GM21381 (cell line): Measurements from ENCODE around the gene MRPS27.
A peak's percentile ranks its signal among the peaks of the same experiment; 100 is the strongest.
"Not testable (repeated sequence)": the region's sequence is repeated elsewhere in the genome, so short reads cannot be mapped to it uniquely, and the experiment has no call there.

ENCODE experiments used
- ATAC-seq: cut with Tn5 transposase; IDR thresholded peaks from one replicate; pipeline ENCODE4 v1.9.1; 2021; ENCODE audit warnings: mild to moderate bottlenecking, moderate library complexity; ENCODE audit not compliant: unreplicated experiment

MRPS27 gene

DNA sequence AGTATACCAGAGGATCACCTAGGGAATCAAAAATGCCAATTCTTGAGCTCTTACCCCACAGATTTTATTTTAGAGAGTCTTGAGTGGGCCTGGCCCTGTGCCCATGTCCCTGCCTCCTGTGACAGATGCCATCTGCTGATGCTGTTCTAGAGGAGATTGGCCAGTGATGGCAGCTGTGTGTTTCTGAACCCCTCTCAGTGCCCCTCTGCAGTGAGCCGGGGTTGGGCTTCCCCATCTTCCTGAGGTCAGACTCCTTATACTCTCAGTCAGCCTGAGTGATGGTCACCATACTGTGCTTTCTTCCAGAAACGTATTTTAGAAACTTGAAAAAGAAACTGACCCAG lies 6.2 kb upstream of the MRPS27 start:
- no peak for ATAC-seq

DNA sequence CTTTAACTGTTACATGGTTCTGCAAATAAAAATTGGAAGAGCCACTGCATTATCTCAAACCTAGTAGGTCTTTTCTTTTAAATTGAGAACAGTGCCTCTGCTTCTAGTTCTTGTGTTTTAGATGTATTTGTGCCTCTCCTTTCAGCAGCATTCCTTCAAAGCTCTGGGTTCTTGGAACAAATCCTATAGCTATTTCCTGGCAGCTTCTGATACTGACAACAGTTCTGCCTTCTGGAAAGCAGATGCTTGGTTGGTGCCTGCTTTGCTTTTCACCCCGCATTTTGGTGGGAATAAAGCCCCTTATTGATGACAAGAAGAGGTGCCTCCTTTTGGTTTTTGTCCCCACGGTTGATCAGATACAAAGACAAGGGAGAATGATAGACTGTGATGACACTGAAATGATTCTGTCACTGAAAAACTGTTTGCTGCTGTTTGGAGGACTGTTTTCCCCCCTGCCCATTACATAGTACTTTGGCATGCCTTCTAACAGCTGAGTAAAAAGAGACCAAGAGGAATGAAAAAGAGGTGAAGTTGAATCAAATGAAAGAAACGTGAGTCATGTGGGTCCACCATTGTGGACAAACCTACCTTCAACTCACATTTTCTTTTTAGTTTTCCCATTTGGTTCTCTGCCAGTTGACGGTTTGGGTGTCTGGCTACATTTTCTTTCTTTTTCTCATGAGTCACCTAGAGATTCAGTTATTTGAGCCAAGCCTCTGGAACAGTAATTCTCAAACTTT lies 5.7 kb upstream of the MRPS27 start:
- ATAC-seq = no peak

DNA sequence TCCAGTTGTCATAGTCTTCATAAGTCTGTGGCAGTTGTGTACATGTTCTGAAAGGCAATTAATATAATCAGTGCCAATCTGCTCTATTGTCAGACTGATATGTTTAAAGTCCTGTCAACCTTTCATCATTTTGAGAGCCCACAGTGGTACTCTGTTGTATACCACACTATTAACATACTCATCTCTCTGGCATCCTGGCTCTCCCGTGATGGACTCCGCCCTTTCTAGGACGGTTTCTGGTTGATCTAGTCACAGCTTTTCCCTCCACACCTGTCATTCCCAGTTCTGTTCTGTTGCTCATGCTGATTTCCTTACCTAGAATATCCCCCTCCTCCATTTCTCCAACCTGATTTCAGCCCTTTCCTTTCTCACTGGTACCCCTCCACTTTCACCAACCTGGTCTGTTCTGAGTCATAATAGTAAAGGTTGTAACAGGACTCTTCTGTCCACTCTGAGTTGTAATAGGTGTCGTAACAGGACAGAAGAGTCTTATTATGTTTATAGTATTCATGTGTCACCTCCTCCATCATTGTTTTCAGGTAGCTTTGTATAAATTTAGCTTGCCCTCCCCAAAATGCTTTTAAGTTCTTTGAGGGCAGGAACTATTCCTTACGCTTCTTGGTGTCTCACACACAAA lies 4.3 kb upstream of the MRPS27 start:
- ATAC-seq = no peak

DNA sequence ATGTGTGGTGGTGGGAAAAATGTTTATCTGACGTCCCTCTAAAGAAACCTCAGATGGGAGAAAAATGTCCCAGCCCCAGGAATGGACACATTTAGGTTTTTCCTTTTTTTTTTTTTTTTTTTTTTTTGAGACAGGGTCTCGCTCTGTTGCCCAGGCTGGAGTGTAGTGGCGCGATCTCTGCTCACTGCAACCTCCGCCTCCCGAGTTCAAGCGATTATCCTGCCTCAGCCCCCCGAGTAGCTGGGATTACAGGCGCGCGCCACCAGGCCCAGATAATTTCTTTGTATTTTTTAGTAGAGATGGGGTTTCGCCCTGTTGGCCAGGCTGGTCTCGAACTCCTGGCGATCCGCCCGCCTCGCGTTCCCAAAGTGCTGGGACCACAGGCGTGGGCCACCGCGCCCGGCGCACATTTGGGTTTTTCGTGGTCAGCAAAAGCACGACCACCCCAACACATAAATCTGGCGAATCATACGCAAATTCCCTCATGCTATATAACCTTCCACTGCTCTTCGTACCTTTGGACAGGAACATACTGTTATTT lies 535 bp downstream of the MRPS27 start:
- ATAC-seq = not testable (repeated sequence)

DNA sequence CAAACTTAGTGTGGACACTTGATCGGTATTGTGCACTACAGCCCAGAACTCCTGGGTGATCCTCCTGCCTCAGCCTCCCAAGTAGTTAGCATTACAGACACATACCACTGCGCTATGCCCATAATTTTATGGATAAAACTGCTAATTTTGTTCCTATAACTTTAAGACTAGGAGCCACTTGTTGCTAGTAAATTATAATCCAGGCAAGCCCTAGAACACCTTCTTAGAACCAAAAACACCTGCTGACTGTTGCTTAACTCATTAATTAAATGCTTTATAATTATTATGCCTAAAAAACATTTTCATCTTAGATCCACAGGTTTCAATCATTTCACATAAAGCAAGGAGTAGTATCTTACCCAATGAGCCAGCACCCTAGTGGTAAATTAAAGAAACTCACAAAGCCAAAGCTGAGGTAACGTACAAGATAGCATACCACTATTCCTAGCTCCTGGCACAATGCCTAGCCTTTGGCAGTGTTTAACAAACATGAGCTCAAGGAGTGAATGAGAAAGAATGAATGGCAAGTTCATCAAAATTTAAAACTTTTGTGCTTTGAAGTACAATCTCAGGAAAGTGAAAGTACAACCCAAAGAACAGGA lies 5.4 kb downstream of the MRPS27 start:
- no peak for ATAC-seq

DNA sequence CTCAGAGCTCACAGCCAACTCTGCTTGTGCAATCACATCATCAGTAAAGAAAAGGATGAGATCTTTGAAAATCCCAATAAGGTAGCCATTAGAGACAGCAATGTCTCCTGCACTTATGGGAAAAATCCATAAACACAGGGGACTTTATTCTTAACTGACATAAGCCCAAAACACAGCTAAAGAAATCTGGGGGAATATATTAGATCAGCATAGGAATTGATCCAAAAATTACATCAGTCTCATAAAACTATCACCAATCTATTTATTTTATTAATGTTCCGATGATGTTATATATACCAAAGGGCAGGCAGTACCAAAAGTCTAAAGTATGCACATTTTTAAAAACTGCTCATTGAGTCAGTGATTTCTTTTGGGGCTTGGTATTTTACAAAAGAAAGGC lies 6.9 kb downstream of the MRPS27 start:
- ATAC-seq = no peak

DNA sequence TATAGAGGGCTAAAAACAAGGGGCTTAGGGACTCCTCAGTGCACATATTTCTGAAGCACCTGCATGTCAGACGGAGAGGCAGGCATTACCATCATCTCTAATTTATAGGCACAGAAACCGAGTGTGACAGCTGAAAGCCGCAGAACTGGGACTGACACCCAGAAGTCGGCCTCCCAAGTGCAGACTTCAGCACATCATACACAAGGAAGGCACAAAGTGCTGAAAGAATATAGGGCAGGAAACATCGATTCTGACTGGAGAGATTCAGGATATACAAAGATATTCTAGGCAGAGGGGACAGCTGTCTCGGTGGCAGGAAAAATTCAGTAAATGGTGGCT lies 11.2 kb downstream of the MRPS27 start:
- ATAC-seq = no peak

DNA sequence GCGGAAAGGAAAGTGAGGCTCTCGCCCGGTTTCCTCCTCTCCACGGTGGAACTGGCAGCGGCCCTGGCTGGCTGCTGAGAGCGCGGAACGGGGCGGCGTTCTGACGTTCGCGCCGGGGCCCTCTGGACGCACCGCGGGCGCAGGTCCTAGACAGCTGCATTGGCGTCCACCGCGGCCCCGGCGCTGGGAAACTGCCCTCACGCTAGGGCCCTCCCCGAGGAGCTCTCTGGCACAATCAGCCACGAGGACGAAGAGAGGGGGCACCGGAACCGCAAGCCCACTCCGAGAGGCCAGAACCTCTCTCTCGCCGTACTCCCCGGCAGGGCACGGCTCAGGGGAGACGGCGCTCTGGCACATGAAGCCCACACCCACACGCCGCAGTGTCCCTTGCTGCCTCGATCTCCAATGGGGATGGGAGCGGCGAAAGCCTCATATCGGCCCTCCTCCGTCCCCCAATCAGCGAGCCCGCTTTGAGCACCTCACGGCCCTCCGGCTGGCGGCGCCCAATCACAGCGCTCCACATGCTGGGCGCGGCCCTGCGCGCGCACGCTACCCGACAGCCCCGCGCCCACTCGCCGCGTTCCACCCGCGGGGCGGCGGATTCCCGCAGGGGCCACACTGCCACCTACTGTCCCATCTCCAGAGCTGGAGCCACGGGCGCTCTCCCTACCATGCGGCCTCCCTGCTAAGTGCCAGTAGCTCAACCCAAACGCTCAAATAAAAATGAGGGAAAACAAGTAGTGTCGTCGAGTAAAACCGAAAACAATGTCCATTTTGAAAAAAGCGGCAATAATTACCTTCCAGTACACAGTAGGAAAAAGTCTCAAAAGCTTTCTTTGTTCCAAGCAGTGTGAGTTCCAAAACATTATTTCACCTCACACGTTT lies 11.8 kb downstream of the MRPS27 start:
- ATAC-seq = peak; percentile 83

DNA sequence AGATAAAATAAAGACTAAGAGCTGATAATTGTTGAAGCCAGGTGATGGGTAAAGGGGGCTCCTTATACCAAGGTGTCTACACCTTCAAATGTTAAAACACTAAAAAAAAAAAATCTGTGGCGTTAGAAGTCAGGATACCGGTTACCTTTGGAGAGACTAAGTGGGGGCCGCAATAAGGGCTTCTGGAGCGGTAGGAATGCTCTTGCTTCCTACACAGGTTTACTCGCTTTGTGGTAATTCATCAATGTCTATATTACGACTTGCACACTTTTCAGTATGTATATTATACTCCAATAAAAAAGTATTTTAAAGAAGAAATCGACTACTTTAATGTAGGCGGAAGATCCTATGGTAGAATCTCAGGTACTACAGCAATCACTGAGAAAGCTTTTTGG lies 12.5 kb downstream of the MRPS27 start:
- ATAC-seq = no peak

DNA sequence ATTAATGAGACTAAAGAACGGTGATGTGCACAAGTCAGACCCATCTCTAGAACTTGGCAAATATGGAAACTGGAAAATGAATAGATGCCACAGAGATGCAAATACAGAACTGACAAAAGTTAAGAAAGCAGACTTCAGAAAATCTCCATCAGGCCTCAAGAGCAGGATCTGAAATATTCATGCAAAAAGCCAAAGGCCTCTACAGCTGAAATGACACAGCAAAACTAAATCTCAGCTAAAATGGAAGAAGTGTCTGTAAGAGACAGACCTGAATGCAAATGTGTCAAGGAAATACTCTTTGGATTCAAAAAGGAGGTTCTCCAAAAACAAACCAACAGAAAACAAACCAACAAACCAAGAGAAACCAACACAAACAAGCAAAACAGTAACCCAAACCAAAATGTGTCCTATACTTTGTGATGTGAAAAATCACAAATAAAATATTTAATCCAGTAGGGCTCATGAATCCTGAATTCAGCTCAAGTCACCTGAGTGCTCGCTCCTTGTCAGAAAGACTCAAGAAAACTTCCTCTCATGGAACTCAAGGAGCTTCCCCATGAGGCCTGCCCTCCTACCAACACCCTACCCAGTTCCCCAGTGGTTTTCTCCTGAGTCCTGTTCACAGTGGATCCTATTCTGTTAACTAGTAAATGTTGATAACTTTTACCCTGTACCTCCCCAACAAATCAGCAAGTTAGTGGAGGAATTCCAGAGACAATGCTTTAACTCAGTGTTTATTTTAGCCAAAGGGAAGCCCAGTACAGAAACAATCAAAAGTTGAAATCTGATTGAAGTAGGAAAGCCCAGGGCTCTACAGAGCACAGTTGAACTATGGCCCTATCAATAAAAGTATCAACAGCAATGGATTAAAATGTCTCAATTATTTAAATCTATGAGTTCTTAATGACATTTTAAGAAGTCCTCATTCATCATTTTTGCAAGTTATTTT lies 14.6 kb downstream of the MRPS27 start:
- ATAC-seq = no peak

DNA sequence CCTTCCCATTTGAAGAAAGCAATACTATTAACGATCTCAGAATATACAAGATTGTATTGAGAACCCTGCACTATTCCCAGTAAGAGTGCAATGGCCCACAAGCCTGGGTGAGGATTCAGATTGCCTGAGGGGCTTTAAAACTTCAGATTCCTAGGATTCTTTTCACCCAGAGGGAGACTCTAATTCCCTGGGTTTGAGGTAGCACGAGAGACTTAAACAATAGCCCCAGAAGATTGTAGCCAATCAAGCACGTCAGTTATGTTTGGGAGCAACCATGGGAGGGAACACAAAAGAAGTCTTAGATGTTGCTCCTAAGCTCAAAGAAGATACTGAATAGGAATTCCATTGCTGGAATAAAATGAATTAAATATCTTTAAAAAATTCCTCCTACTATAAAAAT lies 17.9 kb downstream of the MRPS27 start:
- ATAC-seq = no peak

DNA sequence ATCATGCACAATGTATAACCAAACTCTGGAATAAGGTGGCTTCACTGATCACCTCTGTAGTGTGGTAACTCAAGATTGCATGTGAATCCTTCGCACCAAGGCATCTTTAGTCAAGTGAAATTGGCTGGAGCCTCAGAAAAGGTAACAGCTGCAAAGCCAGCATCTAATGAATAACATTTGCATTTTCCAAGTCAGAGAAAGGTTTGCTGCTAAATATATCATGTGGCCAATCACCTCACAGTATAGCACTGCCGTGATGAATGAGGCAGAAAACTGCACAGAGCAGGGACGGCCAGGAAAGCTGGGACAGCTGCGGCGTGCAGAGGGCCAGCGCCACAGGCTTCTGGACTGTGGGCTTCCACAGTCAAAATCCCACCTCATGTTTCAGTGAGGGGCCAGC lies 18.5 kb downstream of the MRPS27 start:
- ATAC-seq = peak; percentile 50

DNA sequence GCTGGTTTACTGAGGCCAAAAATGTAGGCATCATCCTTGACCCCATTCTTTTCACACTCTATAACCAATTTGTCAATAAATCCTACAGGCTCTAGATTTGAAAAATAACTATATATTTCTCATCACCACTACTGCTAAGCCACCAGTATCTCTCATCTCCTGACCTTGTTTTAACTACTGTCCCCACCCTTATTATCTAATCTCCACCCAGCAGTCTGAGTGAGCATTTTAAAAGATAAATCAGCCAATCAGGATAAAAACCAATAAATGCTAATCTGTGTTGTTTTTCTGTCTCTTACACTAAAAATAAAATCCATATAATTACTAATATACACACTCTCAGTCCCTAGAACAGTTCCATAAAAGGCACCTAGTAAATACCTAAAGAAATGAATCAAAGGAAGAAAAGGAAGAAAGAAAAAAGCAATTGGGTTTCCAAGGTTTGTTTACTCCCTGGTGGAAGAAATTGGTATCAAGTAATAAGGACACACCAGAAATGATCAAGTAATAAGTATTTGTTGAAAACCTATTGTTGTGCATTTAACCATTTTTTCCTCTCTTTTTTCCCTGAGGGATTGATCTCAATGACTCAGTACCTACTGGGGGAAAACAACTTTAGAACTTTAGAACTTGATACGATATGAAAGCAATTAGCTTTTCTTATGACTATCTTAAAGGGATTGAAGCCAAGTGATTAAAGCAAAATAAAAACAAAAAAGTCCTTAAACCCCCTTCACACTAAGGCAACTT lies 19.3 kb downstream of the MRPS27 start:
- ATAC-seq = no peak

DNA sequence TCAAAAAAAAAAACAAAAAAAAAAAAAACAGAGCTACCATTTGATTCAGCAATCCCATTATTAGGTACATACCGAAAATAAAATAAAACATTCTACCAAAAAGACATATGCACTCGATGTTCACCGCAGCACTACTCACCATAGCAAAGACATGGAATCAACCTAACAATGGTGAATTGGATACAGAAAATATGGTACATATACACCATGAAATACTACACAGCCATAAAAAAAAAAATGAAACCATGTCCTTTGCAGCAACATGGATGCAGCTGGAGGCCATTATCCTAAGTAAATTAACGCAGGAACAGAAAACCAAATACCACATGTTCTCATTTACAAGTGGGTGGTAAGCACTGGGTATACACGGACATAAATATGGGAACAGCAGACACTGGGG lies 21.3 kb downstream of the MRPS27 start:
- no peak for ATAC-seq

DNA sequence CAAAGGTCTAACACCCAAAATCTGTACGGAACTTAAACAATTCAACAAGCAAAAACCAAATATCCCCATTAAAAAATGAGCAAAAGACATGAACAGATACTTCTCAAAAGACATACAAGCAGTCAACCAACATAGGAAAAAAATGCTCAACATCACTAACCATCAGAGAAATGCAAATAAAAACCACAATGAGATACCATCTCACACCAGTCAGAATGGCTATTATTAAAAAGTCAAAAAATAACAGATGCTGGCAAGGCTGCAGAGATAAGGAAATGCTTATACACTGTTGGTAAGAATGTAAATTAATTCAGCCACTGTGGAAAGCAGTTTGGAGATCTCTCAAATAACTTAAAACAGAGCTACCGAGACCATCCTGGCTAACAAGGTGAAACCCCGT lies 21.9 kb downstream of the MRPS27 start:
- ATAC-seq = not testable (repeated sequence)

DNA sequence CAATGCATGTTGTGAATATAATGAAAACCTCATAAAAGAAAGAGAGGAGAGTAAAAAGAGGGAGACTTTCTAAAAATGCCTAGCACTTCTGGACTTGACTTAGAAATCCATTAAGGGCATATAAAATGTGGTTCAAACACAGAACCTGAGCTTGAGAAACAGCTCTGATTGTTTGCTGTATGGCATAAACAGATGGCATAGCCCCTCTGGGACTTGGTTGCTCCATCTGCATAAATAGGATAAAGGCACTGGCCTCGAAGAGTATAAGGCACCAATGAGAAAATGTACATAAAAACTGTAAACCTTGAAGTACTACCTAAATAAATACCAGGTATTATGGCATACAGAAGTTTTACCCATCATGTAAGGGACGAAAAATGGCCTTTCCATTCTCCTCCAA lies 23.8 kb downstream of the MRPS27 start:
- no peak for ATAC-seq

DNA sequence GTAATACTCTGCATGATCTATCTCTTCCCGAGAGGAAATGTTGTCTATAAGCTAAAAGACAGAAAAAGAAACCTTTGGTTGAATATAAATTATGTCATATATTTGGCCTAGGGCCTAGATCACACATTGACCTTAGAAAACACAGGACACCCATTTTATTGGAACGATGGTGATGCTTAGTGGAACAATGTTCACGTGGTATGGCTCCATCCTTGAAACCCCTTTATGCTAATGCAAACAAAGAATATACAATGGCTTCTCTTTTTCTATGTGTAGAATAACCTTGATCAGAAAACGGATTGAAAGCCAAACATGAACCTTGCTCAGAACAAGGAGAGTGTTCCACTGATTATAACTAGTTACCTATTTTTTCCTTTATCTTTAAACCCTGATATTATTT lies 24.5 kb downstream of the MRPS27 start:
- ATAC-seq = no peak

DNA sequence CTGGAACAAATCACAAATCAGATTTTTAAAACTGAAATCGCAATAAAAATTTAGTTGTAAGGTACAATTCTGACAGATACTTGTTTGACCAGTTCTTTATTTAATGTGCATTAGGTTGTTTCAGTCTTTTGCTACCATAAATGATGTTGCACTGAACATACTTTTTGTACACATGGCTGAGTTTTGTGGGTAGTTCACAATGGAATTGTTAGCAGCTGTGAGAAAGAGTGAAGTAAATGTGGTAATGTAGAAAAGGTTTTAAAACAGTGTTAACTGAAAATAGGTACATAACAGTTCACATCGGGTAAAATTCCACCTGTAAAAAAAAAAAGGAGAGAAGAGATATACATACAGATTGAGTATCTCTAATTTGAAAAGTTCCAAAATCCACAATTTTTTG lies 25.6 kb downstream of the MRPS27 start:
- ATAC-seq = no peak

DNA sequence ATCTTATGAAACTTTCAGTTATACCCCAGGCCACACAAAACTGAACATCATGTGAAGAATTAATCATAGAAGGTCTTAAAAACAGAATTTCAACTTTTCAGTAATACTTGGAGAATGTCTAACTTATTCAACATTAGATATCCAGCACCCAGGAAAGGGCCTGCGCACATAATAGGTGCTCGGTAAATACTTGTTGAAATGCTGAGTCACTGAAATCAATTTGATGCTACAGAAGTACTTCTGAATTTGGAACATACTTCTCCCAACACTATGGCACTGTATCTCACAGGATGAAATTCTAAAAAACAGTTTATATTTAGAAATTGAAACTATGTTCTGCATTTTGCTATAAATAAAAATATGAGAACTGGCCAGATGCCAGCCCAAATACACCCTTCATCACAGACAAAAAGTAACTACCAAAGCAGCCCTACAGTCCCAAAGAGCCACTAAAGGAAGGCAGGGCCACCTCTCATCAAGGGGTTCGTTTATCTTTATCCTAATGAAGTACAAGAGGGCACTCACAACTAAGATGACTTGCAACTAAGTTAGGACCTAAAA lies 26.5 kb downstream of the MRPS27 start:
- ATAC-seq = no peak
